HEK293 (cell line): ENCODE measurements around the gene CYP51A1.

Source experiments
- CTCF ChIA-PET: fragments of 350-600 bp; formaldehyde crosslinking; extraction: SDS; loops from one replicate; lab custom pipeline; 2021; ENCODE audit warnings: antibody characterized with exemption; lab: Yijun Ruan, JAX
- POLR2A ChIA-PET: fragments of 300-600 bp; formaldehyde crosslinking; extraction: SDS; loops from one replicate; lab custom pipeline; 2020; ENCODE audit warnings: antibody characterized with exemption, inconsistent platforms; lab: Yijun Ruan, JAX
- H3K27ac ChIP-seq: fragments of 200-500 bp; sonication (Bioruptor generic); 2 replicates; pipeline ENCODE4 v1.5.1; 2014; ENCODE audit warnings: low read depth, low read length, control low read depth, inconsistent platforms; ENCODE audit errors: extremely low read depth
- H3K36me3 ChIP-seq, 2 experiments: fragments of 200-500 bp in 1 of 2; sonication (Bioruptor generic) in 1 of 2; 1 replicate in 1 of 2; 2 replicates in 1 of 2; pipeline ENCODE4 v1.5.1; 2014 to 2017; ENCODE audit warnings: inconsistent platforms in 2 of 2, low read length in 2 of 2; ENCODE audit not compliant: control insufficient read depth in 2 of 2, insufficient read depth in 1 of 2
- H3K4me1 ChIP-seq: fragments of 200-500 bp; sonication (Bioruptor generic); 2 replicates; pipeline ENCODE4 v1.5.1; 2014; ENCODE audit warnings: mild to moderate bottlenecking, low read length, inconsistent platforms; ENCODE audit not compliant: control insufficient read depth, insufficient read depth
- H3K4me3 ChIP-seq: 2 replicates; pipeline ENCODE4 v1.5.1; 2011; ENCODE audit warnings: low read depth, mild to moderate bottlenecking, control low read depth, low read length, moderate library complexity
- H3K9me3 ChIP-seq: fragments of 200-500 bp; sonication (Bioruptor generic); 2 replicates; pipeline ENCODE4 v1.5.1; 2014; ENCODE audit warnings: low read depth, low read length, inconsistent platforms; ENCODE audit not compliant: control insufficient read depth, insufficient read depth
- KLF10 ChIP-seq: fragments of 450-650 bp; IDR thresholded peaks from 2 replicates; pipeline ENCODE4 v1.5.1; 2018; ENCODE audit warnings: missing biosample characterization, mild to moderate bottlenecking, missing genetic modification characterization
- MYNN ChIP-seq: fragments of 450-650 bp; formaldehyde crosslinking; IDR thresholded peaks from 2 replicates; pipeline ENCODE4 v1.5.1; 2016; ENCODE audit warnings: missing biosample characterization, missing genetic modification characterization, borderline replicate concordance
- SCRT1 ChIP-seq: fragments of 450-650 bp; formaldehyde crosslinking; IDR thresholded peaks from 2 replicates; pipeline ENCODE4 v1.5.1; 2016; ENCODE audit warnings: missing biosample characterization, missing genetic modification characterization, borderline replicate concordance
- WT1 ChIP-seq: fragments of 450-650 bp; formaldehyde crosslinking; IDR thresholded peaks from 2 replicates; pipeline ENCODE4 v1.5.1; 2016; ENCODE audit warnings: missing biosample characterization, missing genetic modification characterization
- ZNF112 ChIP-seq: fragments of 450-650 bp; formaldehyde crosslinking; IDR thresholded peaks from 2 replicates; pipeline ENCODE4 v1.5.0; 2017; ENCODE audit warnings: missing biosample characterization, missing genetic modification characterization
- ZNF311 ChIP-seq: fragments of 450-650 bp; formaldehyde crosslinking; IDR thresholded peaks from 2 replicates; pipeline ENCODE4 v1.5.1; 2017; ENCODE audit warnings: missing biosample characterization, missing genetic modification characterization, borderline replicate concordance
- ZNF610 ChIP-seq: fragments of 450-650 bp; formaldehyde crosslinking; IDR thresholded peaks from 2 replicates; pipeline ENCODE4 v1.5.1; 2016; ENCODE audit warnings: missing biosample characterization, missing genetic modification characterization, borderline replicate concordance
- ZNF670 ChIP-seq: fragments of 450-650 bp; formaldehyde crosslinking; IDR thresholded peaks from 2 replicates; pipeline ENCODE4 v1.5.1; 2016; ENCODE audit warnings: missing biosample characterization, missing genetic modification characterization, low read depth
- ZNF776 ChIP-seq: fragments of 450-650 bp; formaldehyde crosslinking; IDR thresholded peaks from 2 replicates; pipeline ENCODE4 v1.5.0; 2017; ENCODE audit warnings: missing biosample characterization, missing genetic modification characterization, borderline replicate concordance
- TF ChIP-seq, protein P1 (sequence below): fragments of 450-650 bp; formaldehyde crosslinking; IDR thresholded peaks from 2 replicates; pipeline ENCODE4 v1.5.1; 2017; ENCODE audit warnings: missing biosample characterization, mild to moderate bottlenecking, missing genetic modification characterization, moderate library complexity
- TF ChIP-seq, protein P2 (sequence below): fragments of 450-650 bp; formaldehyde crosslinking; IDR thresholded peaks from 2 replicates; pipeline ENCODE4 v1.5.1; 2017; ENCODE audit warnings: missing biosample characterization, missing genetic modification characterization
- TF ChIP-seq, protein P3 (sequence below): fragments of 450-650 bp; formaldehyde crosslinking; IDR thresholded peaks from 2 replicates; pipeline ENCODE4 v1.5.1; 2016; ENCODE audit warnings: missing biosample characterization, missing genetic modification characterization
- TF ChIP-seq, protein P4 (sequence below): fragments of 450-650 bp; formaldehyde crosslinking; IDR thresholded peaks from 2 replicates; pipeline ENCODE4 v1.5.1; 2016; ENCODE audit warnings: missing biosample characterization, missing genetic modification characterization
- TF ChIP-seq, protein P5 (sequence below): fragments of 450-650 bp; formaldehyde crosslinking; IDR thresholded peaks from 2 replicates; pipeline ENCODE4 v1.5.1; 2016; ENCODE audit warnings: missing biosample characterization, missing genetic modification characterization
- TF ChIP-seq, protein P6 (sequence below): fragments of 450-650 bp; formaldehyde crosslinking; IDR thresholded peaks from 2 replicates; pipeline ENCODE4 v1.5.1; 2016; ENCODE audit warnings: missing biosample characterization, missing genetic modification characterization, low read depth

The CYP51A1 gene

DNA sequence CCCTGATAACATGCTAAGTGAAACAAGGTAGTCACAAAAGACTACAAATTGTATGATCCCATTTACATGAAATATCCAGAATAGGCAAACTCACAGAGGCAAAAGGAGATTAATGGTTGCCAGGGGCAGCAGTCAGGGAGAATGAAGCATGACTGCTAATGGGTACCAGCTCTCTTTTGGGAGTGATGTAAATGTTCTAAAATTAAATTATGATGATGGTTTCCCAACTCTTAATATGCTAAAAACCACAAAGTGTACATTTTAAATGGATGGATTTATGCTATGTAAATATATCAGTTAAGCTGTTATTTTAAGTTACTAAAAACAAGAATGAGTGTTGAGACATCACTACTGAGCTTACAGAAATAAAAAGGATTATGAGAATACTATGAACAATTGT, 12.6 kb downstream of the CYP51A1 start (continued):
- TF ChIP-seq, protein P1, sequence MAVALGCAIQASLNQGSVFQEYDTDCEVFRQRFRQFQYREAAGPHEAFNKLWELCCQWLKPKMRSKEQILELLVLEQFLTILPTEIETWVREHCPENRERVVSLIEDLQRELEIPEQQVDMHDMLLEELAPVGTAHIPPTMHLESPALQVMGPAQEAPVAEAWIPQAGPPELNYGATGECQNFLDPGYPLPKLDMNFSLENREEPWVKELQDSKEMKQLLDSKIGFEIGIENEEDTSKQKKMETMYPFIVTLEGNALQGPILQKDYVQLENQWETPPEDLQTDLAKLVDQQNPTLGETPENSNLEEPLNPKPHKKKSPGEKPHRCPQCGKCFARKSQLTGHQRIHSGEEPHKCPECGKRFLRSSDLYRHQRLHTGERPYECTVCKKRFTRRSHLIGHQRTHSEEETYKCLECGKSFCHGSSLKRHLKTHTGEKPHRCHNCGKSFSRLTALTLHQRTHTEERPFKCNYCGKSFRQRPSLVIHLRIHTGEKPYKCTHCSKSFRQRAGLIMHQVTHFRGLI, result no peak
- no peak for TF ChIP-seq ZNF112
- TF ChIP-seq WT1 (tag by site-specific recombination), result no peak
- no peak for TF ChIP-seq KLF10 (tag by site-specific recombination)
- no peak for TF ChIP-seq ZNF311
- TF ChIP-seq, protein P2, sequence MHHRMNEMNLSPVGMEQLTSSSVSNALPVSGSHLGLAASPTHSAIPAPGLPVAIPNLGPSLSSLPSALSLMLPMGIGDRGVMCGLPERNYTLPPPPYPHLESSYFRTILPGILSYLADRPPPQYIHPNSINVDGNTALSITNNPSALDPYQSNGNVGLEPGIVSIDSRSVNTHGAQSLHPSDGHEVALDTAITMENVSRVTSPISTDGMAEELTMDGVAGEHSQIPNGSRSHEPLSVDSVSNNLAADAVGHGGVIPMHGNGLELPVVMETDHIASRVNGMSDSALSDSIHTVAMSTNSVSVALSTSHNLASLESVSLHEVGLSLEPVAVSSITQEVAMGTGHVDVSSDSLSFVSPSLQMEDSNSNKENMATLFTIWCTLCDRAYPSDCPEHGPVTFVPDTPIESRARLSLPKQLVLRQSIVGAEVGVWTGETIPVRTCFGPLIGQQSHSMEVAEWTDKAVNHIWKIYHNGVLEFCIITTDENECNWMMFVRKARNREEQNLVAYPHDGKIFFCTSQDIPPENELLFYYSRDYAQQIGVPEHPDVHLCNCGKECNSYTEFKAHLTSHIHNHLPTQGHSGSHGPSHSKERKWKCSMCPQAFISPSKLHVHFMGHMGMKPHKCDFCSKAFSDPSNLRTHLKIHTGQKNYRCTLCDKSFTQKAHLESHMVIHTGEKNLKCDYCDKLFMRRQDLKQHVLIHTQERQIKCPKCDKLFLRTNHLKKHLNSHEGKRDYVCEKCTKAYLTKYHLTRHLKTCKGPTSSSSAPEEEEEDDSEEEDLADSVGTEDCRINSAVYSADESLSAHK (tag by site-specific recombination), result no peak
- TF ChIP-seq ZNF776, result no peak
- TF ChIP-seq ZNF610 (tag by site-specific recombination), result no peak
- no peak for TF ChIP-seq SCRT1 (tag by site-specific recombination)
- TF ChIP-seq ZNF670 (tag by site-specific recombination), result no peak
- TF ChIP-seq, protein P3, sequence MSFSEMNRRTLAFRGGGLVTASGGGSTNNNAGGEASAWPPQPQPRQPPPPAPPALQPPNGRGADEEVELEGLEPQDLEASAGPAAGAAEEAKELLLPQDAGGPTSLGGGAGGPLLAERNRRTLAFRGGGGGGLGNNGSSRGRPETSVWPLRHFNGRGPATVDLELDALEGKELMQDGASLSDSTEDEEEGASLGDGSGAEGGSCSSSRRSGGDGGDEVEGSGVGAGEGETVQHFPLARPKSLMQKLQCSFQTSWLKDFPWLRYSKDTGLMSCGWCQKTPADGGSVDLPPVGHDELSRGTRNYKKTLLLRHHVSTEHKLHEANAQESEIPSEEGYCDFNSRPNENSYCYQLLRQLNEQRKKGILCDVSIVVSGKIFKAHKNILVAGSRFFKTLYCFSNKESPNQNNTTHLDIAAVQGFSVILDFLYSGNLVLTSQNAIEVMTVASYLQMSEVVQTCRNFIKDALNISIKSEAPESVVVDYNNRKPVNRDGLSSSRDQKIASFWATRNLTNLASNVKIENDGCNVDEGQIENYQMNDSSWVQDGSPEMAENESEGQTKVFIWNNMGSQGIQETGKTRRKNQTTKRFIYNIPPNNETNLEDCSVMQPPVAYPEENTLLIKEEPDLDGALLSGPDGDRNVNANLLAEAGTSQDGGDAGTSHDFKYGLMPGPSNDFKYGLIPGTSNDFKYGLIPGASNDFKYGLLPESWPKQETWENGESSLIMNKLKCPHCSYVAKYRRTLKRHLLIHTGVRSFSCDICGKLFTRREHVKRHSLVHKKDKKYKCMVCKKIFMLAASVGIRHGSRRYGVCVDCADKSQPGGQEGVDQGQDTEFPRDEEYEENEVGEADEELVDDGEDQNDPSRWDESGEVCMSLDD (tag by site-specific recombination), result no peak
- no peak for TF ChIP-seq MYNN (tag by site-specific recombination)
- TF ChIP-seq, protein P4, sequence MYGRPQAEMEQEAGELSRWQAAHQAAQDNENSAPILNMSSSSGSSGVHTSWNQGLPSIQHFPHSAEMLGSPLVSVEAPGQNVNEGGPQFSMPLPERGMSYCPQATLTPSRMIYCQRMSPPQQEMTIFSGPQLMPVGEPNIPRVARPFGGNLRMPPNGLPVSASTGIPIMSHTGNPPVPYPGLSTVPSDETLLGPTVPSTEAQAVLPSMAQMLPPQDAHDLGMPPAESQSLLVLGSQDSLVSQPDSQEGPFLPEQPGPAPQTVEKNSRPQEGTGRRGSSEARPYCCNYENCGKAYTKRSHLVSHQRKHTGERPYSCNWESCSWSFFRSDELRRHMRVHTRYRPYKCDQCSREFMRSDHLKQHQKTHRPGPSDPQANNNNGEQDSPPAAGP (tag by site-specific recombination), result no peak

DNA sequence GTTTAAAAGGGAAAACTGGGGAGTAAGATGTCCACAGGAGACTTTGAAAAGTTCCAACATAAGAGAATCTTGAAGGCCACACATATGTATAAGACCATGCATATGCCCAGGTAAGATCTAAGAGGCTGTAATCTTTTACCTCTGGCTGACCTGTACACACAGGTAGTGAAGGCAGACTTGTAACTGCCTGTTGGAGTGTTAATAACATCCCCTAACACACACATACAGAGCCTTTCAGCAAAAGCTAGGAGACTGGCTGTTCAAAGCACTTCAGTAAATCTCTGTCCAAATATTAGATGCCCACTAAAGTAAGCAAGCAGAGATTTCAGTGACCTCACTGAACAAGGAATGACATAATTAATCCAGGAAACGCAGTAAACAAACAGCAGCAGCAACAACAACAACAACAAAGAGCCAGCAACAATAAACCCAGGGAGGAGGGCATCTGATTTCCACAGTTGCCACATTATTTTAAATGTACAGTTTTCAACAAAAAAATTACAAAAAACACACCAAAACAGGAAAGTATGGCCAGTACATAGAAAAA, 15.0 kb downstream of the CYP51A1 start:
- TF ChIP-seq, protein P5, sequence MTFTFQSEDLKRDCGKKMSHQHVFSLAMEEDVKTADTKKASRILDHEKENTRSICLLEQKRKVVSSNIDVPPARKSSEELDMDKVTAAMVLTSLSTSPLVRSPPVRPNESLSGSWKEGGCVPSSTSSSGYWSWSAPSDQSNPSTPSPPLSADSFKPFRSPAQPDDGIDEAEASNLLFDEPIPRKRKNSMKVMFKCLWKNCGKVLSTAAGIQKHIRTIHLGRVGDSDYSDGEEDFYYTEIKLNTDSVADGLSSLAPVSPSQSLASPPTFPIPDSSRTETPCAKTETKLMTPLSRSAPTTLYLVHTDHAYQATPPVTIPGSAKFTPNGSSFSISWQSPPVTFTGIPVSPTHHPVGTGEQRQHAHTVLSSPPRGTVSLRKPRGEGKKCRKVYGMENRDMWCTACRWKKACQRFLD (tag by site-specific recombination), result no peak
- TF ChIP-seq, protein P6, sequence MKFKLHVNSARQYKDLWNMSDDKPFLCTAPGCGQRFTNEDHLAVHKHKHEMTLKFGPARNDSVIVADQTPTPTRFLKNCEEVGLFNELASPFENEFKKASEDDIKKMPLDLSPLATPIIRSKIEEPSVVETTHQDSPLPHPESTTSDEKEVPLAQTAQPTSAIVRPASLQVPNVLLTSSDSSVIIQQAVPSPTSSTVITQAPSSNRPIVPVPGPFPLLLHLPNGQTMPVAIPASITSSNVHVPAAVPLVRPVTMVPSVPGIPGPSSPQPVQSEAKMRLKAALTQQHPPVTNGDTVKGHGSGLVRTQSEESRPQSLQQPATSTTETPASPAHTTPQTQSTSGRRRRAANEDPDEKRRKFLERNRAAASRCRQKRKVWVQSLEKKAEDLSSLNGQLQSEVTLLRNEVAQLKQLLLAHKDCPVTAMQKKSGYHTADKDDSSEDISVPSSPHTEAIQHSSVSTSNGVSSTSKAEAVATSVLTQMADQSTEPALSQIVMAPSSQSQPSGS (tag by site-specific recombination), result peak; percentile 7; the same call in 1 of the 2 replicates
- H3K27ac ChIP-seq, result no peak overlapping the region
- H3K4me1 ChIP-seq, result no peaks in the 10 kb centered on the region
- H3K36me3 ChIP-seq, result peaks cover 52 to 56% of the 10 kb centered on the region in 2 experiments
- H3K9me3 ChIP-seq, result no peaks in the 10 kb centered on the region
- CTCF ChIA-PET, result interaction anchor here (0.7 to 1.3 kb wide), 2 partner anchors 13 to 29 kb away, joined by 5 read pairs; no protein-coding TSS in a partner anchor
- POLR2A ChIA-PET, result no interaction called here
- H3K4me3 ChIP-seq, result no peak overlapping the region
